Ishikawa (cell line): ENCODE data around the gene TMEFF2.

Source experiments
- CEBPB ChIP-seq: IDR thresholded peaks from 2 replicates; pipeline ENCODE4 v1.6.1; 2012
- TAF1 ChIP-seq: IDR thresholded peaks from 2 replicates; pipeline ENCODE4 v1.6.1; 2012; ENCODE audit warnings: low read depth, mild to moderate bottlenecking
- ZBTB7A ChIP-seq: IDR thresholded peaks from 2 replicates; pipeline ENCODE4 v1.6.1; 2012; ENCODE audit warnings: low read depth
- TF ChIP-seq, protein P1 (sequence below): IDR thresholded peaks from 2 replicates; pipeline ENCODE4 v1.6.1; 2012; ENCODE audit warnings: low read depth, mild to moderate bottlenecking

GRCh38 chr2:192053921-192054320 is 140.8 kb downstream of the TMEFF2 start:
- no peak for TF ChIP-seq CEBPB
- TF ChIP-seq ZBTB7A = no peak
- no peak for TF ChIP-seq TAF1
- TF ChIP-seq, protein P1, sequence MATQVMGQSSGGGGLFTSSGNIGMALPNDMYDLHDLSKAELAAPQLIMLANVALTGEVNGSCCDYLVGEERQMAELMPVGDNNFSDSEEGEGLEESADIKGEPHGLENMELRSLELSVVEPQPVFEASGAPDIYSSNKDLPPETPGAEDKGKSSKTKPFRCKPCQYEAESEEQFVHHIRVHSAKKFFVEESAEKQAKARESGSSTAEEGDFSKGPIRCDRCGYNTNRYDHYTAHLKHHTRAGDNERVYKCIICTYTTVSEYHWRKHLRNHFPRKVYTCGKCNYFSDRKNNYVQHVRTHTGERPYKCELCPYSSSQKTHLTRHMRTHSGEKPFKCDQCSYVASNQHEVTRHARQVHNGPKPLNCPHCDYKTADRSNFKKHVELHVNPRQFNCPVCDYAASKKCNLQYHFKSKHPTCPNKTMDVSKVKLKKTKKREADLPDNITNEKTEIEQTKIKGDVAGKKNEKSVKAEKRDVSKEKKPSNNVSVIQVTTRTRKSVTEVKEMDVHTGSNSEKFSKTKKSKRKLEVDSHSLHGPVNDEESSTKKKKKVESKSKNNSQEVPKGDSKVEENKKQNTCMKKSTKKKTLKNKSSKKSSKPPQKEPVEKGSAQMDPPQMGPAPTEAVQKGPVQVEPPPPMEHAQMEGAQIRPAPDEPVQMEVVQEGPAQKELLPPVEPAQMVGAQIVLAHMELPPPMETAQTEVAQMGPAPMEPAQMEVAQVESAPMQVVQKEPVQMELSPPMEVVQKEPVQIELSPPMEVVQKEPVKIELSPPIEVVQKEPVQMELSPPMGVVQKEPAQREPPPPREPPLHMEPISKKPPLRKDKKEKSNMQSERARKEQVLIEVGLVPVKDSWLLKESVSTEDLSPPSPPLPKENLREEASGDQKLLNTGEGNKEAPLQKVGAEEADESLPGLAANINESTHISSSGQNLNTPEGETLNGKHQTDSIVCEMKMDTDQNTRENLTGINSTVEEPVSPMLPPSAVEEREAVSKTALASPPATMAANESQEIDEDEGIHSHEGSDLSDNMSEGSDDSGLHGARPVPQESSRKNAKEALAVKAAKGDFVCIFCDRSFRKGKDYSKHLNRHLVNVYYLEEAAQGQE = no peak
